ENCODE measurements around the gene DDIT3.
"Not testable (repeated sequence)": the region's sequence is repeated elsewhere in the genome, so short reads cannot be mapped to it uniquely, and the experiment has no call there.

Gene DDIT3

GRCh38 chr12:57511588-57512325 lies 8.6 kb downstream of the DDIT3 start:
- no peak for DNase-seq

GRCh38 chr12:57511161-57511560 lies 9.2 kb downstream of the DDIT3 start:
- DNase-seq: no peak

- DNase-seq: not testable (repeated sequence)
Measured at GRCh38 chr12:57507796-57508195, 12.5 kb downstream of the DDIT3 start.

GRCh38 chr12:57506541-57506940 lies 13.8 kb downstream of the DDIT3 start:
- DNase-seq: not testable (repeated sequence)

- DNase-seq: not testable (repeated sequence)
Measured at GRCh38 chr12:57502311-57502969, 17.9 kb downstream of the DDIT3 start.

- no peak for DNase-seq
Measured at GRCh38 chr12:57500213-57500612, 20.1 kb downstream of the DDIT3 start.

- DNase-seq: no peak
Measured at GRCh38 chr12:57498571-57498970, 21.7 kb downstream of the DDIT3 start.

- DNase-seq: no peak
Measured at GRCh38 chr12:57498132-57498502, 22.2 kb downstream of the DDIT3 start.

GRCh38 chr12:57497223-57498131 lies 22.8 kb downstream of the DDIT3 start:
- no peak for DNase-seq

GRCh38 chr12:57496822-57497221 lies 23.5 kb downstream of the DDIT3 start:
- no peak for DNase-seq

GRCh38 chr12:57495051-57495701 lies 25.1 kb downstream of the DDIT3 start:
- DNase-seq: not testable (repeated sequence)

GRCh38 chr12:57491393-57492280 lies 28.7 kb downstream of the DDIT3 start:
- DNase-seq: no peak

GRCh38 chr12:57490126-57490525 lies 30.2 kb downstream of the DDIT3 start:
- no peak for DNase-seq

- DNase-seq: no peak
Measured at GRCh38 chr12:57489157-57489641, 31.1 kb downstream of the DDIT3 start.

GRCh38 chr12:57488402-57489156 lies 31.7 kb downstream of the DDIT3 start:
- DNase-seq: no peak

- DNase-seq: peak; percentile 95 to 97
Measured at GRCh38 chr12:57487597-57488401, 32.5 kb downstream of the DDIT3 start, which contains the start of gene MARS1. MARS1 (plus strand) TSS chr12:57488068; CDS start chr12:57488091, 23 bp downstream.

GRCh38 chr12:57487055-57487596 lies 33.2 kb downstream of the DDIT3 start:
- DNase-seq: no peak

GRCh38 chr12:57485695-57486094 lies 34.6 kb downstream of the DDIT3 start:
- DNase-seq: no peak

- DNase-seq: no peak
Measured at GRCh38 chr12:57483466-57483865, 36.8 kb downstream of the DDIT3 start.

GRCh38 chr12:57481671-57482070 lies 38.6 kb downstream of the DDIT3 start:
- DNase-seq: no peak
